GM18505 (cell line): ENCODE results near the gene FSHR.

Experiments used
- ATAC-seq: cut with Tn5 transposase; IDR thresholded peaks from one replicate; pipeline ENCODE4 v1.9.1; 2021; ENCODE audit not compliant: unreplicated experiment
- POLR2A ChIP-seq: IDR thresholded peaks from 4 replicates; pipeline ENCODE4 v1.6.1; 2011; ENCODE audit warnings: borderline replicate concordance; ENCODE audit not compliant: insufficient read depth, insufficient read length; ENCODE audit errors: extremely low read depth

Gene FSHR

DNA sequence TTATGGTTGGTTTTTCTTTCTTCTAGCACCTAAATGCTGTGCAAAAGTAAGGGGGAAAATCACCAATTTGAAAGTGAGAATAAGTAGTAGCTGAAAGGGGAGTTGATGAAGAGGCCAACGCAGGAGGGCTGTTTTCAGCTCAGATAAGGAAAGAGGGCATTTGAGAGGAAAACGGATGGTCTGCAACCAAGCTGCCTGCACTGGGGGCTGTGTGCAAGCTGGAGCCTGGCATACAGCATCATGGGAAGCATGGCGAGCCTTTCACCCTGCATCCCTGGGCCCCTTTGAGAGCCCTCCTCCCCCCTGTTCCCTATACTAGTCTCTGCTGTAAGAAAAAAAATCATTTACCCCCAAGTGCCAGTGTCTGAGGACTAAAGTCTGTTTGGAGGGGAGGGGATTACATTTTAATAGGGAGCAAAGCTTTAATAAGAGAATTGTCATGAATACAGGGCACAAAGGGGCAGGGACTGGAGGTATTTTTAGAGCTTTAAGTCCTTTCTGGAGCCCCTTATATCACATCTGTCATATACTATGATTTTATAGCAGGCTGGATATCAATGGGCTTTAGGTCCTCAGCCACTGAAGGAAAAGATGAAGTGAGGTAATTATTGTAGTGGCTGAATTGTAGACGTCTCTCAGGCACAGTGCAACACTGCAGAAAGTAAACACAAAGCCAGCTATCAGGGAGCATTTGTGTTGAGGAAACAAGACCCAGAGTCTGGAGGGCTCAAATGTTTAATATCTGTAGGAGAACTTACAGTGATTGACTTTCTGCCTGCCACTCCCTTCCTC, 120.7 kb downstream of the FSHR start:
- ATAC-seq, result no peak
- TF ChIP-seq POLR2A, result no peak

DNA sequence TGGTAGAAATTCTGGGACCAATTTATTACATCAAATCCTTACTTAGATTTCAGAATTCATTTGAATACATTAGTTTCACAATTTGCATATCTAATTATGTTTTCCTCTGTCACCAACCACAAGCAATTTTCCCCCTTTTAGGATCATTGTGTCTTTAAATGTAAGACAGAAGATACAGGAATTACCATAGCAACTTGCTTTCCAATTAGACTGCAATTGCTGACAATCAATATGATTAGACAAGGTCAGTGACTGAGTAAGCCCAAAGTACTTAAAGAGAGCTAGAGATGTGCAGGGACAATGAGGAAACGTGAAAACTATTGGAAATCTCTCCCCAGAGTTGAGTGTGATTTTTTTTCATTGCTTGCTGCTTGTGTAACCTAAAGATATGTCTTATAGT, 121.4 kb downstream of the FSHR start:
- no peak for TF ChIP-seq POLR2A
- no peak for ATAC-seq

DNA sequence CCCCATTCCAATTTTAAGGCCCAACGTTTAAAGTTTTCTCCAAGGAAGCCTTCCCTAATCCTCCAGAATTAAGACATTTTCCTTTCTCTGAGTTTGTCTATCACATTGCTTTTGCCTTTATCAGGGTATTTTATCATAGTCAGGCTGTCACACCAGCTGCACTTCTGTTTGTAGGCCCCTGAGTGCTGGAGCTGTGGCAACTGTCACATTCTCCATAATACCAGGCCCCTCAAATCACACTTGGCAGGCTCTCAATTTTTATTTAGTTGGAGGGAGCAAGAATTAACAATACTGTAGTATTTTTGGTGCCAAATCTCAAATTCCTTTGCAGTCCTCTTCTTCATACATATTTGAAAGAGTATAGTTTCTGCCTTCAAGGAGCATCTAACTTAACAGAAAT, 122.2 kb downstream of the FSHR start:
- no peak for ATAC-seq
- no peak for TF ChIP-seq POLR2A

DNA sequence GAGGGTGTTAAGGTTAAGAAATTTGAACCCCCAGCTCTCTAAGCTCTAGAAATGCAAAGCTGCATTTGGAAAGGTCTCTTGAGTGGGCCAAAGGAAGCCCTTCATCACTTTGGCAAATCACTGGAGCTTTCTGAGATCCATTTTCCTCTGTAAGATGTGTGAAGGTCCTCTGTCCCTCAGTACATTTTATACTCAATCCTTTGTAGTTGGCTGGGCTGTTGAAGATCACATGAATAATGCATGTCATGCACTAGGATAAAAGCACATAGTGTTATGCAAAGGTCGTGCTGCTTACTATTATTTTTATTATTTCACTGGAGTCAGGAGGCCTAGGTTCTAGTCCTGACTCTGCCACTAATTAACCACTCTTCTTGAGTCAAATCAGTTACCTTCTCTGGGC, 124.9 kb downstream of the FSHR start:
- ATAC-seq, result no peak
- TF ChIP-seq POLR2A, result no peak

DNA sequence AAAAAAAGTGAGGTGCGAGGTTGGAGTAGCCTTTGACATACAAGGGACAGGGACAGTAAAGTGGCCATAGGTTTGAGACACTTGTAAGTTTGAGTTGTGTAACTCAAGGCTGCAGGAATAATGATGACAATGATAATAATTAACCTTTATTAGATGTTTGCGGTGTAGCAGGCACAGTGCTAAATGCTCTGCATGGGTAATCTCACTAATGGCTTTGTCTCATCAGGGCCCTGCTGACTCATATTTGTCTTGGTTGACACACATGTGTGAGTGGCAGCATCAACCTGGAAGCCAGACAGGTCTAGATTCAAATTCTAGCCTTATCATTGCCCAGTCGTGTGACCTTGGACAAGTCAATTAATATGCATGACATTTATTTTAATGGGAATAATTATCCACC, 126.2 kb downstream of the FSHR start:
- no peak for TF ChIP-seq POLR2A
- peak; percentile 99 for ATAC-seq

DNA sequence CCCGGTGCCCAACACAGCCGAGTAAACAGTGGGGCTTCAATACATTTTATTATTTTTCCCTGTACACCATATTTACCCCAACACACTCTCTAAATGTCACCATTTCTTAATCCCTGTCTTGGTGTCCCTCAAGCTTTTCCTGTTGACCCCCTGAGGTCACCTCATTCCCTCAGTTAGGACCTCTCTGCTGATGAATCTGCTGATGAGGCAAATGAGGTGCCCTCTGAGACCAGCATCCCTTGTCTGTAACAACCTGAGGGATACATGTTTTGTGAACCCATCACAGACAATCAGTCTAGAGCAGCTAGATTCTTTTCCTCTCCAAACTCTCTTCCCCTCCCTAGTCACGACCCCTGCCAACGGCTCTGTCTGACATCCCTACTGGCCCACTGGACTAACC, 127.6 kb downstream of the FSHR start:
- no peak for TF ChIP-seq POLR2A
- ATAC-seq, result no peak

DNA sequence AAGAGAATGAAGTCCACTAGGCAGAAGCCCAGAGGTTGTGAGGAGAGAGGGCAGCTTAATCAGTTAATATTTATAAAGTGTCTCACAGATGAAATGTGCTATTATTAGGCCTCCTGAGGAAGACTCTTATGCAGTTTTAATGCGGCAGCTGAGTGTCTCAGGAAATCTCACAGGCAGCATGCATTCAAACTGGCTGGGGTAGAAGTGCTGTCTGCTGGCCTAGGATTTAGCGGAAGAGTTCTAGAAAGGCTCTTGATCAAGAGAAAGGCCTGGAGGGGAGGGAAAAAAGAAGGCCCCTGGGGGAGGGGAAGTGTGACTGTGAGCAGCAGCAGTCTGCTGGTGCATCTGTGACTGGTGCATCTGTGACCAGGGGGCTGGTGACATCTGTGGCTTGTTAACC, 133.0 kb downstream of the FSHR start:
- TF ChIP-seq POLR2A, result no peak

DNA sequence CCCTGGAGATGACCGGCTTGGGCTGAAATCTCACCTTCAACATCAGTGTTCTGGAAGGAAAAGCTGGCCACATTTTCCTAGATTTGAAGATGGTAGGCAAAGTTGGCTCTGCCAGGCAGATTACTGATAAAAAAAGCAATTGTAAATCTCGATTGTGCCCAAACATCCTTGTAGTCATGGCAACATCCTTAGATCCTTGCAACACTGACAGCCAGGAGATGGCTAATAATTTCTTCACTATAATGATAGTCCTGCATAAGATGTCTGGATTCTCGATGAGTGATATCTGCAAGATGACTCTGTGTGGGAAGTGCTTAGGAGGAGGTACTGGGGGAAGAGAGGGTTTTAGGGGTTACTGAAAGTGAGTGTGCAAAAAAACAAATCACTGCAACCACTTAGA, 149.1 kb downstream of the FSHR start:
- ATAC-seq, result no peak
- TF ChIP-seq POLR2A, result no peak

More for the DNA sequence above, 133.0 kb downstream of the FSHR start:
- no peak for ATAC-seq

DNA sequence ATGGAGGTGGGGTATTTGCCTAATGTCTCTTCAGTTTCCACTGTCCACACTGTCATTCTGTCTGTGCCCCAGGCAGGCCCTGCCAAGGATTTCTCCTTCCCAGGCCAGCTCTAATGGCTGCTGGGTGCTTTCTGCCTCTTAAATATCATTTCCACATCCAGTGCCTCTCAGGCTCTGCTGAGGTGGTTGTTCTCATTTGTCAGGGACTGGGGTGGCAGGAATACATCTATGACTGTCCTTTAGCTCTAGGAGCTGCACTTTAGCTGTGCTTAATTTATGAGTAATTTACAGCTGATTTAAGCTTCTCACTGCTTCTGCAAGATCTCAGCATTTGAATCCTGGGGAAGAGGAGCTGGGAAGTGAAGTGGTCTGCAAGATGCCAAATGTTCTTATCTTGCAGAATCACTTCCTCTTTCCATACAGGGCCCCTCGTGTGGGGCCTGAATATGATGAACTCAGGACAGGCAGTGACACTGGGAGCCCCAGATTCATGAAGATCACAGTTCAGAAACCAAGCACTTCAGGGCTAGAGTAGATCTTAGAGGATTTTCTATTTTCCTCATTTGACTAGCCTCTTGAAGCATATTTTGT, 150.2 kb downstream of the FSHR start:
- no peak for TF ChIP-seq POLR2A
- peak; percentile 83 for ATAC-seq

DNA sequence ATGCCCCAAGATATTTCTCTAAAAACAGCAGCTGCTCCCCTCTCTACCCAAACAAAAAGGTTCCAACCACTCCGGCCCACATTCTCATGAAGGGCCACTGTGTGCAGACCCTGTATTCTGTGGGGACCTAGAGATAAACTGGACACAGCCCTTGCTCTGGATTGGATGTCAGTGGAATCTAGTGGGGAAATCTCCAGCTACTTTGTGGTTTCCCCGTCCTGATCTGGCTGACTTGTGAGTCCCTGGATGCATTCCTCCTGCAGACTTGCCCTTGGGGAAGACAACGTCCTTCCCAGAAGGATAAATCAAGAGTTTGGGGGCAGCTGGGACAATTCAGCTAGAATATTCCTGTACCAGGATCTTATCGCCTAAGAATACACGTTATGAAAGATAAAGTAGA, 151.1 kb downstream of the FSHR start:
- TF ChIP-seq POLR2A, result no peak
- ATAC-seq, result no peak

DNA sequence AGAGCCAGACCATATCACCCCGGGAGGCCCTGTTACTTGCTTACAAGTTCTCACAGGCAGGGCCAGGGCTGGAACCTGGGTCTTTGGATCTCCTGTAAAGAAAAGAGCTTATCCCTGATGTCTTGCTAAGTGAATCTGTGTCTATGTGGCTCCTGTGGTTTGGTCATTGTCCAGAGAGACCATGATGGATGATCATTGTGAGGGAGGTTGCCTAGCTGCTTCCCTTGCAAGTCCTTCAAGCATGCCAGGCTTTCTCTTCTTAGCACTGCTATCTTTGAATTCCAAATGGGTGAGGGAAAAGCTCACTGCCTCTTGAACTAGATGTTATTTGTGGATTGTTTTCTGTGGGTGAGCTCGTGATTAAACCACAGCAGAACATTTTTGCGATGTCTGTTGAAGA, 151.6 kb downstream of the FSHR start:
- TF ChIP-seq POLR2A, result no peak
- ATAC-seq, result no peak

DNA sequence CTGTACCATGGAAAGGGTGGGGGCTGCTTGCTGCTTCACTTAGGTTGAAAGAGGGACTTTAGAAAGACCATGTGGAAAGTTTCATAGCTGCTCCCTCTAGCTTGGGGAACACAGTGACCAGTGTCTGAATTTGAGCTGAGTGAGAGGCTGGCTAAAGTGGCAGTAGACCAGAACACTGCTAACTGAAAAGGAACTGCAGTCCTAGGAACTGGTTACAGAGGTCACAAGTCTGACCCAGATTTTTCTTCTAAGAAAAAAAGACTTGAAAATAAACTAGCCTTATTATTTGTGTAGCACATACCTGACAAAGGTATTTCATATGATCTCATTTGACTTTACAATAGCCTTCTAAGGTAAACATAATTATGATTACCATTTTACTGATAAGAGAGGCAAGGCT, 153.6 kb downstream of the FSHR start:
- TF ChIP-seq POLR2A, result no peak
- ATAC-seq, result no peak

DNA sequence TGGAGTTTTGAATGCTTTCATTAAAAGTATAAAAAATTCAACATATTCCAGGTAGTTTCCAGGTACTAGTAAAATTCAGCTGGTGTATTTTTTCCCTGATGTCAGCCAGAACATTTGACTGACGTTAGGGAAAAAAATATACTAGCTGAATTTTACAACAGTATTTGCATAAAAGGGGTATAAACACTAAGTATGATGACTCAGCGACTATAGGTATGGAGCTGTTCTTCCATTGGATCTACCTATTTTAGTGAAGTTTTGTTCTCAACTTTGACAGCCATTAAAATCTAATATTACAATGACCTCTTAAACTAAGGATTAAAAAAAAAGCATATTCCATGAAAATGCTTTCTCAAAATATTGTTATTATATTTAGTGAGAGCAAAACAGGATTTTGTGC, 155.9 kb downstream of the FSHR start:
- no peak for ATAC-seq
- no peak for TF ChIP-seq POLR2A

DNA sequence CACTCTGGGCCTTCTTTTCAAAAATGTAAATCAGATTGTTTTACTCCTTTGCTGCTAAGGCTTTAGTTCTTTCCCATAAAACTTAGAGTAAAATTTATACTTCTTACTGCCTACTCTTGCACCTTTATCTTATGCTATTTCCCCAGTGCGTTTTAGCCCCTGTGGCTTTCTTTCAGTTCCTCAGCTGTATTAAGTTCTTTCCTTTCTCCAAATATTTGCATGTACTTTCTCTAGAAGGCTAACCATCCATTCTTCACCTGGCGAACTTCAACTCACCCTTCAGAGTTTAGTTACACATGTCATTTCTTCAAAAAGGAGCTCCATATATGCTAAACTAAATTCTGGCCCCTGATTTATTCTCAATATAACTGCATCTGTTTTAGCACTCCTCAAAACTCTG, 160.7 kb downstream of the FSHR start:
- ATAC-seq, result peak; percentile 50
- no peak for TF ChIP-seq POLR2A
